ENCODE results near the gene ERMP1.
"Not testable (repeated sequence)": the region's sequence is repeated elsewhere in the genome, so short reads cannot be mapped to it uniquely, and the experiment has no call there.

- TF ChIP-seq CTCF (IDR thresholded peaks at IDR 0.05); EP300 (IDR thresholded peaks at IDR 0.05); POLR2A (IDR thresholded peaks at IDR 0.05; ENCODE audit: low read depth); POLR2AphosphoS5 (IDR thresholded peaks at IDR 0.05): not testable (repeated sequence)
These were observed 53.2 kb downstream of the ERMP1 start for GRCh38 chr9:5779705-5780218.

All from esophagus muscularis mucosa (tissue), 4 donors.